ENCODE data around the gene HEPACAM2.

HEPACAM2 gene

GRCh38 chr7:93226310-93226709 is at the start of gene HEPACAM2:
TSS of gene HEPACAM2 (minus strand) at chr7:93226469.
- DNase-seq, result no peak

- DNase-seq, result no peak
Measured at GRCh38 chr7:93265220-93265619, 39.0 kb upstream of the HEPACAM2 start.

- no peak for DNase-seq
Measured at GRCh38 chr7:93262535-93262934, 36.3 kb upstream of the HEPACAM2 start.

GRCh38 chr7:93258661-93259060 is 32.4 kb upstream of the HEPACAM2 start:
- DNase-seq, result no peak

- no peak for DNase-seq
Measured at GRCh38 chr7:93249491-93250148, 23.4 kb upstream of the HEPACAM2 start.

- no peak for DNase-seq
Measured at GRCh38 chr7:93245525-93246432, 19.5 kb upstream of the HEPACAM2 start.

- DNase-seq, result no peak
Measured at GRCh38 chr7:93242106-93242505, 15.8 kb upstream of the HEPACAM2 start.

- DNase-seq, result no peak
Measured at GRCh38 chr7:93239824-93240223, 13.6 kb upstream of the HEPACAM2 start.

- no peak for DNase-seq
Measured at GRCh38 chr7:93238748-93239147, 12.5 kb upstream of the HEPACAM2 start.

GRCh38 chr7:93238131-93238530 is 11.9 kb upstream of the HEPACAM2 start:
- no peak for DNase-seq

GRCh38 chr7:93235541-93235940 is 9.3 kb upstream of the HEPACAM2 start:
- no peak for DNase-seq

GRCh38 chr7:93232673-93233018 is 6.4 kb upstream of the HEPACAM2 start:
- no peak for DNase-seq

GRCh38 chr7:93231799-93232672 is 5.8 kb upstream of the HEPACAM2 start, which contains the start of gene VPS50:
TSS of gene VPS50 (plus strand) at chr7:93232366. CDS start at chr7:93232468, 102 bp downstream.
- DNase-seq, result peak; percentile 46

GRCh38 chr7:93231259-93231658 is 5.0 kb upstream of the HEPACAM2 start:
- no peak for DNase-seq

- DNase-seq, result no peak
Measured at GRCh38 chr7:93228302-93228701, 2.0 kb upstream of the HEPACAM2 start.

GRCh38 chr7:93219868-93220267 is 6.4 kb downstream of the HEPACAM2 start:
- DNase-seq, result no peak

- DNase-seq, result no peak
Measured at GRCh38 chr7:93218997-93219827, 7.1 kb downstream of the HEPACAM2 start.

GRCh38 chr7:93212881-93213280 is 13.4 kb downstream of the HEPACAM2 start:
- no peak for DNase-seq

GRCh38 chr7:93211228-93211818 is 14.9 kb downstream of the HEPACAM2 start:
- DNase-seq, result no peak

- no peak for DNase-seq
Measured at GRCh38 chr7:93205046-93205445, 21.2 kb downstream of the HEPACAM2 start.

- no peak for DNase-seq
Measured at GRCh38 chr7:93203496-93203895, 22.8 kb downstream of the HEPACAM2 start.
